Sigmoid colon (tissue), 4 donors: ENCODE data around the gene STUB1.

Experiments
- POLR2A ChIP-seq, 2 donors: fragments of 450-650 bp; IDR thresholded peaks; one replicate each; pipeline ENCODE4 v1.6.1; 2016; ENCODE audit warnings: antibody characterized with exemption in 2 of 2, mild to moderate bottlenecking in 2 of 2, moderate library complexity in 2 of 2
- POLR2AphosphoS5 ChIP-seq, 4 donors: sonication (generic); formaldehyde crosslinking; IDR thresholded peaks; one replicate each; pipeline ENCODE4 v1.6.1; 2017; ENCODE audit warnings: antibody characterized with exemption in 4 of 4
- TF ChIP-seq, protein P1 (sequence below), 4 experiments: fragments of 450-650 bp in 3 of 4; fragments of 200-600 bp in 1 of 4; IDR thresholded peaks; one replicate each; pipeline ENCODE4 v1.5.1; 2016 to 2019; ENCODE audit warnings: antibody characterized with exemption in 4 of 4, mild to moderate bottlenecking in 3 of 4, moderate library complexity in 2 of 4

DNA sequence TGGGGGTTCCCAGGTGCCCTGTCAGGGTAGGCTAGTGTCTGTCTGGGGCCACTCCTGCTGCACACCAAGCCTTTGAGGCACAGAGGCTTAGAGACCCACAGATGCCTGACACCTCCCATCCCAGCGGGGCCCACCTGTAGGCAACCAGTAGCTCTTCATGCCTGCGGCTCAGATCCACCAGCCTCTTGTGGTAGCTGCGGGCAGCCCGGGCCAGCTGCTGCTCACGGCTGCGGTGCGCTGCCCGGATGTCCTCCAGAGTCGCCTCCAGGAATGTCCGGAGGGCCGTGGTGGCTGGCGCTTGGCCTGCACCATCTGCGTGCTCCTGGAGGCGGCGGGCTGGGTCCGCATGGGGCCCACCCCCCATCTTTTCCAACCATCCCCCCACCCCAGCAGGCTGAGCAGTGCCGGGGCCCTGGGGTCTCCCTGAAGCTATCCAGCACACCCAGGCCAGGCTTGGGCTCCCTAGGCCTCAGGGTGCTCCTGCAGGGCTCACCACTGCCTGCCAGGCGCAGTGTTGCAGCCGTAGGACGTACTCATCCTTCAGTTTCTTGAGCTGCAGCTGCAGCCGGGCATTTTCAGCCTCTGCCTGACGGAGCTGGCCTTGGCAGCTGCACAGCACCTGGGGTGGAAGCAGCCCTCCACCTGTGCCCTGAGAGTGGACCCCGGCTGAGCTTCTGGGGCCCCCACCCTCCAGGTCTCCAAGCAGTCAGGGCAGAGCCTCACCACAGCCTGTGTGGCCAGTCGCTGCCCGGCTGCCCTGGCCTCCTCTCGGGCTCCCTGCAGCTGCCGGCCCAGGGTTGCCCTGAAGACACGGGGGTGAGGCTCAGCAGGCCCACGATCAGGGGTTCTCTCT lies 44.2 kb downstream of the STUB1 start:
- TF ChIP-seq, protein P1, sequence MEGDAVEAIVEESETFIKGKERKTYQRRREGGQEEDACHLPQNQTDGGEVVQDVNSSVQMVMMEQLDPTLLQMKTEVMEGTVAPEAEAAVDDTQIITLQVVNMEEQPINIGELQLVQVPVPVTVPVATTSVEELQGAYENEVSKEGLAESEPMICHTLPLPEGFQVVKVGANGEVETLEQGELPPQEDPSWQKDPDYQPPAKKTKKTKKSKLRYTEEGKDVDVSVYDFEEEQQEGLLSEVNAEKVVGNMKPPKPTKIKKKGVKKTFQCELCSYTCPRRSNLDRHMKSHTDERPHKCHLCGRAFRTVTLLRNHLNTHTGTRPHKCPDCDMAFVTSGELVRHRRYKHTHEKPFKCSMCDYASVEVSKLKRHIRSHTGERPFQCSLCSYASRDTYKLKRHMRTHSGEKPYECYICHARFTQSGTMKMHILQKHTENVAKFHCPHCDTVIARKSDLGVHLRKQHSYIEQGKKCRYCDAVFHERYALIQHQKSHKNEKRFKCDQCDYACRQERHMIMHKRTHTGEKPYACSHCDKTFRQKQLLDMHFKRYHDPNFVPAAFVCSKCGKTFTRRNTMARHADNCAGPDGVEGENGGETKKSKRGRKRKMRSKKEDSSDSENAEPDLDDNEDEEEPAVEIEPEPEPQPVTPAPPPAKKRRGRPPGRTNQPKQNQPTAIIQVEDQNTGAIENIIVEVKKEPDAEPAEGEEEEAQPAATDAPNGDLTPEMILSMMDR (IDR thresholded peaks at IDR 0.05): no peak
- no peak for TF ChIP-seq POLR2A (IDR thresholded peaks at IDR 0.05)
- TF ChIP-seq POLR2AphosphoS5 (IDR thresholded peaks at IDR 0.05): no peak
